HCT116 (cell line): ENCODE data around the gene BAIAP2. TPM values are rescaled to one million over a fixed set of nuclear protein-coding genes. Genes with fewer than 3 reads are reported as not detected.

Experiments used
- ATAC-seq: fragments of 200-7000 bp; cut with Tn5 transposase; 2 replicates; pipeline ENCODE4 v1.9.1; 2020; ENCODE audit warnings: mild to moderate bottlenecking, moderate library complexity
- BruUV-seq: library from RNA; stranded (reverse); fragments of 400-500 nt; replicated peaks from 2 replicates; lab custom pipeline; 2021; lab: Mats Ljungman, UMichigan
- CTCF ChIA-PET: fragments of 300-600 bp; sonication (Branson Sonifier 250); formaldehyde crosslinking; loops from one replicate; lab custom pipeline; 2021; ENCODE audit warnings: antibody characterized with exemption; lab: Charles Lee
- POLR2A ChIA-PET: fragments of 300-600, 350-600 bp; sonication (Branson Sonifier 250); formaldehyde crosslinking; loops from one replicate; lab custom pipeline; 2021; ENCODE audit warnings: antibody characterized with exemption; lab: Charles Lee
- RAD21 ChIA-PET, 2 experiments: fragments of 300-600 bp; sonication (Branson Sonifier 250); formaldehyde crosslinking; loops; one replicate each; lab custom pipeline; 2023; ENCODE audit warnings: low total read pairs in 2 of 2; ENCODE audit not compliant: uncharacterized antibody in 2 of 2, unreplicated experiment in 2 of 2, low non-redundant PET in 1 of 2; lab: Charles Lee
- DNase-seq: peaks from one replicate; pipeline ENCODE4 v3.0.0-alpha.2; 2010; ENCODE audit warnings: low read depth, low spot score
- H2AFZ ChIP-seq: fragments of 200-600 bp; shearing (Covaris generic), sonication (generic); 2 replicates; pipeline ENCODE4 v1.6.1; 2017; ENCODE audit warnings: low read depth, mixed run types, mixed read lengths, antibody characterized with exemption, low read length; ENCODE audit not compliant: poor library complexity, severe bottlenecking
- H3K27ac ChIP-seq: 2 replicates; pipeline ENCODE4 v1.5.1; 2012; ENCODE audit warnings: low read depth, low read length
- H3K27me3 ChIP-seq: fragments of 200-600 bp; sonication (generic); 2 replicates; pipeline ENCODE4 v1.6.1; 2016; ENCODE audit warnings: mixed run types, low read length, mixed read lengths; ENCODE audit not compliant: insufficient read depth
- H3K36me3 ChIP-seq, 2 experiments: fragments of 200-500 bp in 1 of 2; fragments of 200-600 bp in 1 of 2; sonication (Bioruptor generic) in 1 of 2; sonication (generic) in 1 of 2; 2 replicates each; pipeline versions ENCODE4 v1.5.1 to v1.6.1; 2014 to 2016; ENCODE audit warnings: low read length in 2 of 2, inconsistent platforms in 1 of 2, mixed read lengths in 1 of 2, mixed run types in 1 of 2; ENCODE audit not compliant: insufficient read depth in 2 of 2, control insufficient read depth in 1 of 2
- H3K4me1 ChIP-seq, 2 experiments: fragments of 200-600 bp in 1 of 2; sonication (generic) in 1 of 2; 2 replicates each; pipeline versions ENCODE4 v1.5.1 to v1.6.1; 2012 to 2017; ENCODE audit warnings: low read length in 2 of 2, inconsistent platforms in 1 of 2, mild to moderate bottlenecking in 1 of 2, mixed read lengths in 1 of 2, mixed run types in 1 of 2, moderate library complexity in 1 of 2; ENCODE audit not compliant: insufficient read depth in 2 of 2, control insufficient read depth in 1 of 2
- H3K4me2 ChIP-seq: fragments of 200-600 bp; sonication (generic); 2 replicates; pipeline ENCODE4 v1.6.1; 2017; ENCODE audit warnings: mixed run types, low read length, mixed read lengths
- H3K4me3 ChIP-seq, 2 experiments: fragments of 200-600 bp in 1 of 2; sonication (generic) in 1 of 2; replicated peaks in 1 of 2; 2 replicates each; pipeline ENCODE4 v1.5.1; 2011 to 2016; ENCODE audit warnings: low read length in 2 of 2, control low read depth in 1 of 2, low read depth in 1 of 2, mild to moderate bottlenecking in 1 of 2, mixed read lengths in 1 of 2, mixed run types in 1 of 2
- H3K79me2 ChIP-seq: fragments of 200-600 bp; sonication (generic); 2 replicates; pipeline ENCODE4 v1.6.1; 2017; ENCODE audit warnings: mild to moderate bottlenecking, mixed run types, low read length, moderate library complexity, mixed read lengths; ENCODE audit not compliant: insufficient read depth
- H3K9ac ChIP-seq: fragments of 200-600 bp; sonication (generic); 2 replicates; pipeline ENCODE4 v1.6.1; 2016; ENCODE audit warnings: low read length, mixed read lengths
- H3K9me2 ChIP-seq: fragments of 200-600 bp; sonication (generic), shearing (Covaris generic); 2 replicates; pipeline ENCODE4 v1.6.1; 2017; ENCODE audit warnings: mixed run types, mild to moderate bottlenecking, moderate library complexity; ENCODE audit not compliant: insufficient read depth
- H3K9me3 ChIP-seq, 2 experiments: fragments of 200-500 bp in 1 of 2; fragments of 200-600 bp in 1 of 2; sonication (Bioruptor generic) in 1 of 2; sonication (generic) in 1 of 2; 2 replicates each; pipeline ENCODE4 v1.6.1; 2014 to 2017; ENCODE audit warnings: low read length in 2 of 2, mixed read lengths in 2 of 2, inconsistent platforms in 1 of 2, low read depth in 1 of 2, mild to moderate bottlenecking in 1 of 2, mixed run types in 1 of 2, moderate library complexity in 1 of 2; ENCODE audit not compliant: control insufficient read depth in 1 of 2, insufficient read depth in 1 of 2
- H4K20me1 ChIP-seq: fragments of 200-600 bp; sonication (generic), shearing (Covaris generic); 2 replicates; pipeline ENCODE4 v1.6.1; 2017; ENCODE audit warnings: mixed run types, mild to moderate bottlenecking, moderate library complexity; ENCODE audit not compliant: insufficient read depth
- CBX3 ChIP-seq: IDR thresholded peaks from 2 replicates; pipeline ENCODE4 v1.6.1; 2012; ENCODE audit warnings: low read depth
- POLR2A ChIP-seq: IDR thresholded peaks from 2 replicates; pipeline ENCODE4 v1.7.0; 2011; ENCODE audit warnings: borderline replicate concordance; ENCODE audit not compliant: insufficient read depth, insufficient read length; ENCODE audit errors: extremely low read depth
- SIN3A ChIP-seq: IDR thresholded peaks from 2 replicates; pipeline ENCODE4 v1.6.1; 2012; ENCODE audit warnings: low read depth
- SP1 ChIP-seq: IDR thresholded peaks from 2 replicates; pipeline ENCODE4 v1.6.1; 2012; ENCODE audit warnings: low read depth
- TCF7L2 ChIP-seq: IDR thresholded peaks from 2 replicates; pipeline ENCODE4 v1.7.0; 2011; ENCODE audit warnings: borderline replicate concordance, inconsistent platforms; ENCODE audit not compliant: insufficient read depth, insufficient read length; ENCODE audit errors: extremely low read depth
- YY1 ChIP-seq: IDR thresholded peaks from 2 replicates; pipeline ENCODE4 v1.6.1; 2011; ENCODE audit warnings: low read length, low read depth, moderate library complexity, mild to moderate bottlenecking; ENCODE audit not compliant: insufficient replicate concordance; ENCODE audit errors: extremely low read depth
- ZBTB33 ChIP-seq: IDR thresholded peaks from 2 replicates; pipeline ENCODE4 v1.6.1; 2011; ENCODE audit warnings: mild to moderate bottlenecking, low read length, moderate library complexity; ENCODE audit not compliant: insufficient replicate concordance; ENCODE audit errors: extremely low read depth
- intact Hi-C: fragments of 100-400 bp; cut with micrococcal nuclease; formaldehyde crosslinking; loops from 2 replicates; pipeline ENCODE4 v1.10.0; 2022
- total RNA-seq: library from RNA; stranded (reverse); gene quantifications from one replicate; pipeline ENCODE4 v1.2.1, GENCODE V29; 2021; ENCODE audit not compliant: unreplicated experiment
- TF ChIP-seq, protein P1 (sequence below), 3 experiments: fragments of 200-600 bp in 1 of 3; sonication (generic) in 1 of 3; IDR thresholded peaks in 2 of 3; conservative IDR thresholded peaks in 1 of 3; 2 replicates each; pipeline ENCODE4 v1.5.1; 2012 to 2017; ENCODE audit warnings: low read depth in 2 of 3, low read length in 2 of 3, antibody characterized with exemption in 1 of 3, borderline replicate concordance in 1 of 3, control low read depth in 1 of 3, mild to moderate bottlenecking in 1 of 3, mixed read lengths in 1 of 3, mixed run types in 1 of 3, moderate library complexity in 1 of 3; ENCODE audit not compliant: insufficient read depth in 1 of 3

BAIAP2 gene
- total RNA-seq, 1 experiment from 2014 or later = 105 TPM

- DNase-seq (peak; percentile 71), ATAC-seq (peak; percentile 75)
- Histone ChIP-seq H3K4me2 (peak overlapping the region; percentile 72), H3K9ac (peak overlapping the region; percentile 71), H3K9me2 (no peaks in the 10 kb centered on the region), H3K27ac (peak overlapping the region; percentile 94), H3K4me1 (peaks cover 90 to 100% of the 10 kb centered on the region in 2 experiments), H3K79me2 (peaks cover 100% of the 10 kb centered on the region), H3K9me3 (no peaks in the 10 kb centered on the region), H2AFZ (no peak overlapping the region), H3K36me3 (peaks cover 0 to 21% of the 10 kb centered on the region in 2 experiments; a peak in 1 of 4 replicates), H3K4me3 (peak overlapping the region; percentile 35 to 53), H4K20me1 (peaks cover 13% of the 10 kb centered on the region; the same call in 1 of the 2 replicates), H3K27me3 (no peaks in the 10 kb centered on the region)
- BruUV-seq = no TSS peak
- CTCF ChIA-PET = interaction anchor here (1.0 to 1.9 kb wide), 3 partner anchors 20 to 58 kb away, joined by 3 to 8 read pairs (median 5); no protein-coding TSS in a partner anchor
- TF ChIP-seq CBX3 (no peak), YY1 (peak; percentile 31), SP1 (no peak)
- RAD21 ChIA-PET = interaction anchor here in 1 of 2 experiments (0.8 kb wide), 1 partner anchor 51 kb away, joined by 3 read pairs; no protein-coding TSS in a partner anchor
- POLR2A ChIA-PET = interaction anchor here (0.6 to 1.9 kb wide), 3 partner anchors 9 to 895 kb away, joined by 4 to 10 read pairs (median 9); partner anchors contain the start of gene BAIAP2
- intact Hi-C loops = no loop called here
These were observed 8.9 kb downstream of the BAIAP2 start for GRCh38 chr17:81043725-81044427.

DNA sequence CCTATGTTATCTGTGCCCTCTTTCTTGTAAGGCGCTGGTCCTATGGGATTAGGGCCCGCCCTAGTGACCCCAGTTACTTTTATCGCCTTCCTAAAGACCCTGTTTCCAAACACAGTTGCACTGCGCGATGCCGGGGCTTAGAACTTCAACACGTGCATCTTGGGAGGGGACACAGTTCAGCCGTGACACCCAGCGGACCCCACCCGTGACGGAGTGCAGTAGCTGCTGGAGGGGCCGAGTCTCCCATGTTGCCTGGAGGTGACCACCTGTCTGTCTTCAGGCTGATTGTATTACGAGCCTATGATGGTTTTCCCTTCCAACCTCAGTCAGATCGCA, 9.4 kb downstream of the BAIAP2 start:
- no peak for DNase-seq
- TF ChIP-seq POLR2A (no peak), YY1 (no peak), TCF7L2 (no peak), SIN3A (no peak), ZBTB33 (no peak)
- TF ChIP-seq, protein P1, sequence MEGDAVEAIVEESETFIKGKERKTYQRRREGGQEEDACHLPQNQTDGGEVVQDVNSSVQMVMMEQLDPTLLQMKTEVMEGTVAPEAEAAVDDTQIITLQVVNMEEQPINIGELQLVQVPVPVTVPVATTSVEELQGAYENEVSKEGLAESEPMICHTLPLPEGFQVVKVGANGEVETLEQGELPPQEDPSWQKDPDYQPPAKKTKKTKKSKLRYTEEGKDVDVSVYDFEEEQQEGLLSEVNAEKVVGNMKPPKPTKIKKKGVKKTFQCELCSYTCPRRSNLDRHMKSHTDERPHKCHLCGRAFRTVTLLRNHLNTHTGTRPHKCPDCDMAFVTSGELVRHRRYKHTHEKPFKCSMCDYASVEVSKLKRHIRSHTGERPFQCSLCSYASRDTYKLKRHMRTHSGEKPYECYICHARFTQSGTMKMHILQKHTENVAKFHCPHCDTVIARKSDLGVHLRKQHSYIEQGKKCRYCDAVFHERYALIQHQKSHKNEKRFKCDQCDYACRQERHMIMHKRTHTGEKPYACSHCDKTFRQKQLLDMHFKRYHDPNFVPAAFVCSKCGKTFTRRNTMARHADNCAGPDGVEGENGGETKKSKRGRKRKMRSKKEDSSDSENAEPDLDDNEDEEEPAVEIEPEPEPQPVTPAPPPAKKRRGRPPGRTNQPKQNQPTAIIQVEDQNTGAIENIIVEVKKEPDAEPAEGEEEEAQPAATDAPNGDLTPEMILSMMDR (IDR thresholded peaks at IDR 0.05 in 2 of 3, conservative IDR thresholded peaks at IDR 0.05 in 1 of 3; ENCODE audit: borderline replicate concordance in 1 of 3, insufficient read depth in 1 of 3, low read depth in 2 of 3, low read length in 2 of 3) = no peak
- Histone ChIP-seq H3K9me3 (no peaks in the 10 kb centered on the region), H3K4me2 (peak overlapping the region; percentile 72), H4K20me1 (peaks cover 10% of the 10 kb centered on the region; the same call in 1 of the 2 replicates), H3K36me3 (peaks cover 0 to 21% of the 10 kb centered on the region in 2 experiments; a peak in 1 of 4 replicates), H3K27ac (peak overlapping the region; percentile 94), H3K9ac (peak overlapping the region; percentile 71), H3K9me2 (no peaks in the 10 kb centered on the region), H3K4me3 (peak overlapping the region; percentile 35 to 53), H3K27me3 (no peaks in the 10 kb centered on the region), H3K79me2 (peaks cover 100% of the 10 kb centered on the region), H2AFZ (no peak overlapping the region), H3K4me1 (peaks cover 90 to 100% of the 10 kb centered on the region in 2 experiments)
- ChIA-PET CTCF (interaction anchor here (1.0 to 1.9 kb wide), 2 partner anchors 21 to 57 kb away, joined by 3 to 5 read pairs; no protein-coding TSS in a partner anchor), POLR2A (interaction anchor here (0.6 to 1.9 kb wide), 3 partner anchors 10 to 896 kb away, joined by 4 to 10 read pairs (median 9); partner anchors contain the start of gene BAIAP2), RAD21 (interaction anchor here in 1 of 2 experiments (0.8 kb wide), 1 partner anchor 51 kb away, joined by 3 read pairs; no protein-coding TSS in a partner anchor)
- intact Hi-C loops = no loop called here
- ATAC-seq = no peak
- BruUV-seq = no TSS peak
